ENCODE results near the gene PLXNB1.

PLXNB1 gene

DNA sequence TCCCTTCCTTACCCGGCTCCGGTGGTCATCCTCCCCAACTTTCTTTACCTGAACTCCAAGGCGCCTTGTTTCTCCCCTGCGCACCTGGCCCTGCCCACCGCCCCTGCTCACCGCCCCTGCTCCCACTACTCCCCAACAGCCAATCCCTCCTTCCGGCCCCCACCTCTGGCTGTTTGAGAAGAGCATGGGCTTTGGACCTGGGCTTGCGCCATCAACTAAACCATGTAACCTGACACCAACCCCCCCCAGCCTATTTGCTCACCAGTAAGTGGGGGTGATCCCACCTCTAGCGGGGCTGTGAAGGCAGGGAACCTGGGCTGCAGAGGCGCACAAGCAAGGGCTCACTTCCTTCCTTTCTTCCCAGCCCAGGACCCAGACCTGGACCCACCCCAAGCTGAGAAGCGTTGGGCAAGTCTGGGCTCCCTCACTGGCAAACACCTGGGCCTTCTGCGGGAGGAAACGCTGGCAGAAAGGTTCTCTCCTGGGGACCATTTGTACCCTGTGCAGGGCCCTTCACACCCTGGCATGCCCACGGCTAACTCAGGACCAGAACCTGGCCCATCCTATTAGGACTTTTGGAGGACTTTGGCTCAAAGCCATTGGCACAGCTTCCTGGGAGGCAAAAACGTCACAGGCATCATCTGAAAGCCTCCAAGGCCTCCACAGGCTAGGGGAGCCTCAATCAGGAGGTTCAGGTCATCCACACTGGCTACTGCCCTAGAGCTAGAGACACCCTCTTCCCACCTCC, at the start of gene PLXNB1 (continued):
- TF ChIP-seq, protein P1, sequence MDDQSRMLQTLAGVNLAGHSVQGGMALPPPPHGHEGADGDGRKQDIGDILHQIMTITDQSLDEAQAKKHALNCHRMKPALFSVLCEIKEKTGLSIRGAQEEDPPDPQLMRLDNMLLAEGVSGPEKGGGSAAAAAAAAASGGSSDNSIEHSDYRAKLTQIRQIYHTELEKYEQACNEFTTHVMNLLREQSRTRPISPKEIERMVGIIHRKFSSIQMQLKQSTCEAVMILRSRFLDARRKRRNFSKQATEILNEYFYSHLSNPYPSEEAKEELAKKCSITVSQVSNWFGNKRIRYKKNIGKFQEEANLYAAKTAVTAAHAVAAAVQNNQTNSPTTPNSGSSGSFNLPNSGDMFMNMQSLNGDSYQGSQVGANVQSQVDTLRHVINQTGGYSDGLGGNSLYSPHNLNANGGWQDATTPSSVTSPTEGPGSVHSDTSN (CRISPR knock-in tag; IDR thresholded peaks at IDR 0.05): no peak
- TF ChIP-seq HOXA7 (CRISPR knock-in tag; IDR thresholded peaks at IDR 0.05; ENCODE audit: borderline replicate concordance) (no peak), ZNF624 (tag by site-specific recombination; IDR thresholded peaks at IDR 0.05) (no peak), ZNF341 (tag by site-specific recombination; IDR thresholded peaks at IDR 0.05; ENCODE audit: low read depth) (peak; percentile 99), ZNF169 (tag by site-specific recombination; IDR thresholded peaks at IDR 0.05) (no peak), ZNF792 (tag by site-specific recombination; IDR thresholded peaks at IDR 0.05) (no peak), ZNF660 (tag by site-specific recombination; IDR thresholded peaks at IDR 0.05) (no peak), ZNF132 (tag by site-specific recombination; IDR thresholded peaks at IDR 0.05; ENCODE audit: borderline replicate concordance) (no peak), ZNF211 (tag by site-specific recombination; IDR thresholded peaks at IDR 0.05; ENCODE audit: low read depth) (no peak), ZBTB20 (tag by site-specific recombination; IDR thresholded peaks at IDR 0.05) (peak; percentile 94), ZNF121 (tag by site-specific recombination; IDR thresholded peaks at IDR 0.05) (no peak), ZNF10 (tag by site-specific recombination; IDR thresholded peaks at IDR 0.05) (no peak), FEZF1 (tag by site-specific recombination; IDR thresholded peaks at IDR 0.05) (no peak; the same call in 1 of the 2 replicates), ZNF626 (tag by site-specific recombination; IDR thresholded peaks at IDR 0.05) (no peak)
- TF ChIP-seq, protein P2, sequence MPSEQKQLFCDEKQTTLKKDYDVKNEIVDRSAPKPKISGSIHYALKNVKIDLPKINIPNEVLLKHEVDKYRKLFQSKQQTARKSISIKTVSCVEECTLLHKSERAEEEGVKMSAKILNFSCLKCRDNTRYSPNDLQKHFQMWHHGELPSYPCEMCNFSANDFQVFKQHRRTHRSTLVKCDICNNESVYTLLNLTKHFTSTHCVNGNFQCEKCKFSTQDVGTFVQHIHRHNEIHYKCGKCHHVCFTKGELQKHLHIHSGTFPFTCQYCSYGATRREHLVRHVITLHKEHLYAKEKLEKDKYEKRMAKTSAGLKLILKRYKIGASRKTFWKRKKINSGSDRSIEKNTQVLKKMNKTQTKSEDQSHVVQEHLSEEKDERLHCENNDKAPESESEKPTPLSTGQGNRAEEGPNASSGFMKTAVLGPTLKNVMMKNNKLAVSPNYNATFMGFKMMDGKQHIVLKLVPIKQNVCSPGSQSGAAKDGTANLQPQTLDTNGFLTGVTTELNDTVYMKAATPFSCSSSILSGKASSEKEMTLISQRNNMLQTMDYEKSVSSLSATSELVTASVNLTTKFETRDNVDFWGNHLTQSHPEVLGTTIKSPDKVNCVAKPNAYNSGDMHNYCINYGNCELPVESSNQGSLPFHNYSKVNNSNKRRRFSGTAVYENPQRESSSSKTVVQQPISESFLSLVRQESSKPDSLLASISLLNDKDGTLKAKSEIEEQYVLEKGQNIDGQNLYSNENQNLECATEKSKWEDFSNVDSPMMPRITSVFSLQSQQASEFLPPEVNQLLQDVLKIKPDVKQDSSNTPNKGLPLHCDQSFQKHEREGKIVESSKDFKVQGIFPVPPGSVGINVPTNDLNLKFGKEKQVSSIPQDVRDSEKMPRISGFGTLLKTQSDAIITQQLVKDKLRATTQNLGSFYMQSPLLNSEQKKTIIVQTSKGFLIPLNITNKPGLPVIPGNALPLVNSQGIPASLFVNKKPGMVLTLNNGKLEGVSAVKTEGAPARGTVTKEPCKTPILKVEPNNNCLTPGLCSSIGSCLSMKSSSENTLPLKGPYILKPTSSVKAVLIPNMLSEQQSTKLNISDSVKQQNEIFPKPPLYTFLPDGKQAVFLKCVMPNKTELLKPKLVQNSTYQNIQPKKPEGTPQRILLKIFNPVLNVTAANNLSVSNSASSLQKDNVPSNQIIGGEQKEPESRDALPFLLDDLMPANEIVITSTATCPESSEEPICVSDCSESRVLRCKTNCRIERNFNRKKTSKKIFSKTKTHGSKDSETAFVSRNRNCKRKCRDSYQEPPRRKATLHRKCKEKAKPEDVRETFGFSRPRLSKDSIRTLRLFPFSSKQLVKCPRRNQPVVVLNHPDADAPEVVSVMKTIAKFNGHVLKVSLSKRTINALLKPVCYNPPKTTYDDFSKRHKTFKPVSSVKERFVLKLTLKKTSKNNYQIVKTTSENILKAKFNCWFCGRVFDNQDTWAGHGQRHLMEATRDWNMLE (tag by site-specific recombination; conservative IDR thresholded peaks at IDR 0.05; ENCODE audit: low read depth): no peak
- TF ChIP-seq, protein P3, sequence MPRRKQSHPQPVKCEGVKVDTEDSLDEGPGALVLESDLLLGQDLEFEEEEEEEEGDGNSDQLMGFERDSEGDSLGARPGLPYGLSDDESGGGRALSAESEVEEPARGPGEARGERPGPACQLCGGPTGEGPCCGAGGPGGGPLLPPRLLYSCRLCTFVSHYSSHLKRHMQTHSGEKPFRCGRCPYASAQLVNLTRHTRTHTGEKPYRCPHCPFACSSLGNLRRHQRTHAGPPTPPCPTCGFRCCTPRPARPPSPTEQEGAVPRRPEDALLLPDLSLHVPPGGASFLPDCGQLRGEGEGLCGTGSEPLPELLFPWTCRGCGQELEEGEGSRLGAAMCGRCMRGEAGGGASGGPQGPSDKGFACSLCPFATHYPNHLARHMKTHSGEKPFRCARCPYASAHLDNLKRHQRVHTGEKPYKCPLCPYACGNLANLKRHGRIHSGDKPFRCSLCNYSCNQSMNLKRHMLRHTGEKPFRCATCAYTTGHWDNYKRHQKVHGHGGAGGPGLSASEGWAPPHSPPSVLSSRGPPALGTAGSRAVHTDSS (tag by site-specific recombination; IDR thresholded peaks at IDR 0.05): no peak
- TF ChIP-seq, protein P4, sequence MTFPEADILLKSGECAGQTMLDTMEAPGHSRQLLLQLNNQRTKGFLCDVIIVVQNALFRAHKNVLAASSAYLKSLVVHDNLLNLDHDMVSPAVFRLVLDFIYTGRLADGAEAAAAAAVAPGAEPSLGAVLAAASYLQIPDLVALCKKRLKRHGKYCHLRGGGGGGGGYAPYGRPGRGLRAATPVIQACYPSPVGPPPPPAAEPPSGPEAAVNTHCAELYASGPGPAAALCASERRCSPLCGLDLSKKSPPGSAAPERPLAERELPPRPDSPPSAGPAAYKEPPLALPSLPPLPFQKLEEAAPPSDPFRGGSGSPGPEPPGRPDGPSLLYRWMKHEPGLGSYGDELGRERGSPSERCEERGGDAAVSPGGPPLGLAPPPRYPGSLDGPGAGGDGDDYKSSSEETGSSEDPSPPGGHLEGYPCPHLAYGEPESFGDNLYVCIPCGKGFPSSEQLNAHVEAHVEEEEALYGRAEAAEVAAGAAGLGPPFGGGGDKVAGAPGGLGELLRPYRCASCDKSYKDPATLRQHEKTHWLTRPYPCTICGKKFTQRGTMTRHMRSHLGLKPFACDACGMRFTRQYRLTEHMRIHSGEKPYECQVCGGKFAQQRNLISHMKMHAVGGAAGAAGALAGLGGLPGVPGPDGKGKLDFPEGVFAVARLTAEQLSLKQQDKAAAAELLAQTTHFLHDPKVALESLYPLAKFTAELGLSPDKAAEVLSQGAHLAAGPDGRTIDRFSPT (tag by site-specific recombination; IDR thresholded peaks at IDR 0.05): peak; percentile 32; the same call in 1 of the 2 replicates
- TF ChIP-seq, protein P5, sequence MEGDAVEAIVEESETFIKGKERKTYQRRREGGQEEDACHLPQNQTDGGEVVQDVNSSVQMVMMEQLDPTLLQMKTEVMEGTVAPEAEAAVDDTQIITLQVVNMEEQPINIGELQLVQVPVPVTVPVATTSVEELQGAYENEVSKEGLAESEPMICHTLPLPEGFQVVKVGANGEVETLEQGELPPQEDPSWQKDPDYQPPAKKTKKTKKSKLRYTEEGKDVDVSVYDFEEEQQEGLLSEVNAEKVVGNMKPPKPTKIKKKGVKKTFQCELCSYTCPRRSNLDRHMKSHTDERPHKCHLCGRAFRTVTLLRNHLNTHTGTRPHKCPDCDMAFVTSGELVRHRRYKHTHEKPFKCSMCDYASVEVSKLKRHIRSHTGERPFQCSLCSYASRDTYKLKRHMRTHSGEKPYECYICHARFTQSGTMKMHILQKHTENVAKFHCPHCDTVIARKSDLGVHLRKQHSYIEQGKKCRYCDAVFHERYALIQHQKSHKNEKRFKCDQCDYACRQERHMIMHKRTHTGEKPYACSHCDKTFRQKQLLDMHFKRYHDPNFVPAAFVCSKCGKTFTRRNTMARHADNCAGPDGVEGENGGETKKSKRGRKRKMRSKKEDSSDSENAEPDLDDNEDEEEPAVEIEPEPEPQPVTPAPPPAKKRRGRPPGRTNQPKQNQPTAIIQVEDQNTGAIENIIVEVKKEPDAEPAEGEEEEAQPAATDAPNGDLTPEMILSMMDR (tag by site-specific recombination; IDR thresholded peaks at IDR 0.05): no peak
- TF ChIP-seq, protein P6, sequence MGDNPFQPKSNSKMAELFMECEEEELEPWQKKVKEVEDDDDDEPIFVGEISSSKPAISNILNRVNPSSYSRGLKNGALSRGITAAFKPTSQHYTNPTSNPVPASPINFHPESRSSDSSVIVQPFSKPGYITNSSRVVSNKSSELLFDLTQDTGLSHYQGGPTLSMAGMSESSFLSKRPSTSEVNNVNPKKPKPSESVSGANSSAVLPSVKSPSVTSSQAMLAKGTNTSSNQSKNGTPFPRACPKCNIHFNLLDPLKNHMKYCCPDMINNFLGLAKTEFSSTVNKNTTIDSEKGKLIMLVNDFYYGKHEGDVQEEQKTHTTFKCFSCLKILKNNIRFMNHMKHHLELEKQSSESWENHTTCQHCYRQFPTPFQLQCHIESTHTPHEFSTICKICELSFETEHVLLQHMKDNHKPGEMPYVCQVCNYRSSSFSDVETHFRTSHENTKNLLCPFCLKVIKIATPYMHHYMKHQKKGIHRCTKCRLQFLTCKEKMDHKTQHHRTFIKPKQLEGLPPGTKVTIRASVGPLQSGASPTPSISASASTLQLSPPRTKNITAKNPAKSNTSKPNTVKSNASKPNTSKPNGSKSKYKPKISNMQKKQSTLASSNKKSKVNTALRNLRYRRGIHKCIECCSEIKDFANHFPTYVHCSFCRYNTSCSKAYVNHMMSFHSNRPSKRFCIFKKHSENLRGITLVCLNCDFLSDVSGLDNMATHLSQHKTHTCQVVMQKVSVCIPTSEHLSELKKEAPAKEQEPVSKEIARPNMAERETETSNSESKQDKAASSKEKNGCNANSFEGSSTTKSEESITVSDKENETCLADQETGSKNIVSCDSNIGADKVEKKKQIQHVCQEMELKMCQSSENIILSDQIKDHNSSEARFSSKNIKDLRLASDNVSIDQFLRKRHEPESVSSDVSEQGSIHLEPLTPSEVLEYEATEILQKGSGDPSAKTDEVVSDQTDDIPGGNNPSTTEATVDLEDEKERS (tag by site-specific recombination; IDR thresholded peaks at IDR 0.05): no peak
- TF ChIP-seq, protein P7, sequence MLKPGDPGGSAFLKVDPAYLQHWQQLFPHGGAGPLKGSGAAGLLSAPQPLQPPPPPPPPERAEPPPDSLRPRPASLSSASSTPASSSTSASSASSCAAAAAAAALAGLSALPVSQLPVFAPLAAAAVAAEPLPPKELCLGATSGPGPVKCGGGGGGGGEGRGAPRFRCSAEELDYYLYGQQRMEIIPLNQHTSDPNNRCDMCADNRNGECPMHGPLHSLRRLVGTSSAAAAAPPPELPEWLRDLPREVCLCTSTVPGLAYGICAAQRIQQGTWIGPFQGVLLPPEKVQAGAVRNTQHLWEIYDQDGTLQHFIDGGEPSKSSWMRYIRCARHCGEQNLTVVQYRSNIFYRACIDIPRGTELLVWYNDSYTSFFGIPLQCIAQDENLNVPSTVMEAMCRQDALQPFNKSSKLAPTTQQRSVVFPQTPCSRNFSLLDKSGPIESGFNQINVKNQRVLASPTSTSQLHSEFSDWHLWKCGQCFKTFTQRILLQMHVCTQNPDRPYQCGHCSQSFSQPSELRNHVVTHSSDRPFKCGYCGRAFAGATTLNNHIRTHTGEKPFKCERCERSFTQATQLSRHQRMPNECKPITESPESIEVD (tag by site-specific recombination; IDR thresholded peaks at IDR 0.05): no peak

All from HEK293 (cell line).